Lower leg skin (tissue), 3 donors: ENCODE measurements around the gene NSMCE1.

Source experiments
- POLR2A ChIP-seq, 2 donors: fragments of 450-650 bp; IDR thresholded peaks; one replicate each; pipeline ENCODE4 v1.6.1; 2016 to 2017; ENCODE audit warnings: antibody characterized with exemption in 2 of 2, mild to moderate bottlenecking in 1 of 2, moderate library complexity in 1 of 2
- TF ChIP-seq, protein P1 (sequence below), 3 donors: fragments of 450-650 bp; IDR thresholded peaks; one replicate each; pipeline ENCODE4 v1.5.1; 2016; ENCODE audit warnings: antibody characterized with exemption in 3 of 3, mild to moderate bottlenecking in 3 of 3, moderate library complexity in 2 of 3

DNA sequence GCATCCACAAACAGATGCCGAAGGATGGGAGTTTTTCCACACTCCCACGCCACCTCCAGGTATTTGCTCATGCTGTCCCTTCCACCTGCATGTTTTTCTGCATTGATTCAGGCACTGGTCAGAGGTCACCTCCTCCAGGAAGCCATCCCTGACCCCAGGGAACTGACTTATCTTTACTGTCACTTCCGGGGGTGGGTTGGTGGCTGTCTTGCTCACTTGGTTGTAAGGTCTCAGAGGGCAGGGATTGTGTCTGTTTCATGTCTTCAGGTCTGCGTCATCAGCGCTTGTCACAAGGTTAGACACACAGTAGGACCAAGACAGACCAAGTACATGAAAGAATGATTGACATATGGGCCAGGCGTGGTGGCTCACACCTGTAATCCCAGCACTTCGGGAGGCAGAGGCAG is 43.3 kb upstream of the NSMCE1 start:
- TF ChIP-seq POLR2A (IDR thresholded peaks at IDR 0.05): no peak
- TF ChIP-seq, protein P1, sequence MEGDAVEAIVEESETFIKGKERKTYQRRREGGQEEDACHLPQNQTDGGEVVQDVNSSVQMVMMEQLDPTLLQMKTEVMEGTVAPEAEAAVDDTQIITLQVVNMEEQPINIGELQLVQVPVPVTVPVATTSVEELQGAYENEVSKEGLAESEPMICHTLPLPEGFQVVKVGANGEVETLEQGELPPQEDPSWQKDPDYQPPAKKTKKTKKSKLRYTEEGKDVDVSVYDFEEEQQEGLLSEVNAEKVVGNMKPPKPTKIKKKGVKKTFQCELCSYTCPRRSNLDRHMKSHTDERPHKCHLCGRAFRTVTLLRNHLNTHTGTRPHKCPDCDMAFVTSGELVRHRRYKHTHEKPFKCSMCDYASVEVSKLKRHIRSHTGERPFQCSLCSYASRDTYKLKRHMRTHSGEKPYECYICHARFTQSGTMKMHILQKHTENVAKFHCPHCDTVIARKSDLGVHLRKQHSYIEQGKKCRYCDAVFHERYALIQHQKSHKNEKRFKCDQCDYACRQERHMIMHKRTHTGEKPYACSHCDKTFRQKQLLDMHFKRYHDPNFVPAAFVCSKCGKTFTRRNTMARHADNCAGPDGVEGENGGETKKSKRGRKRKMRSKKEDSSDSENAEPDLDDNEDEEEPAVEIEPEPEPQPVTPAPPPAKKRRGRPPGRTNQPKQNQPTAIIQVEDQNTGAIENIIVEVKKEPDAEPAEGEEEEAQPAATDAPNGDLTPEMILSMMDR (IDR thresholded peaks at IDR 0.05): no peak
